GM23338 (cell line): ENCODE measurements around the gene DUSP6.

Experiments used
- CREB1 ChIP-seq: fragments of 250-450 bp; sonication (Bioruptor Pico); IDR thresholded peaks from 2 replicates; pipeline ENCODE4 v1.5.0; 2020; ENCODE audit warnings: low read depth, mild to moderate bottlenecking, moderate library complexity
- CTCF ChIP-seq, 2 experiments: fragments of 200-600 bp in 1 of 2; sonication (generic) in 1 of 2; conservative IDR thresholded peaks; 2 replicates each; pipeline versions ENCODE4 v1.5.1 to v1.6.1; 2016 to 2017; ENCODE audit warnings: antibody characterized with exemption in 2 of 2, low read depth in 2 of 2, mild to moderate bottlenecking in 2 of 2, moderate library complexity in 1 of 2
- ETS1 ChIP-seq: IDR thresholded peaks from 2 replicates; pipeline ENCODE4 v1.6.1; 2016; ENCODE audit warnings: antibody characterized with exemption
- EZH2 ChIP-seq: fragments of 200-600 bp; sonication (generic); IDR thresholded peaks from one replicate; pipeline ENCODE4 v1.8.0; 2017; ENCODE audit warnings: antibody characterized with exemption, mild to moderate bottlenecking, low read depth; ENCODE audit not compliant: unreplicated experiment
- EZH2phosphoT487 ChIP-seq: fragments of 200-600 bp; sonication (generic); IDR thresholded peaks from one replicate; pipeline ENCODE4 v1.8.1; 2018; ENCODE audit warnings: antibody characterized with exemption; ENCODE audit not compliant: unreplicated experiment
- POLR2AphosphoS5 ChIP-seq: IDR thresholded peaks from 2 replicates; pipeline ENCODE4 v1.6.1; 2016; ENCODE audit warnings: antibody characterized with exemption, low read depth
- REST ChIP-seq: IDR thresholded peaks from one replicate; pipeline ENCODE4 v1.6.1; 2018; ENCODE audit warnings: antibody characterized with exemption; ENCODE audit not compliant: unreplicated experiment
- STAT1 ChIP-seq: IDR thresholded peaks from one replicate; pipeline ENCODE4 v1.6.1; 2016; ENCODE audit warnings: antibody characterized with exemption; ENCODE audit not compliant: unreplicated experiment

GRCh38 chr12:89353823-89354611 is 1.7 kb upstream of the DUSP6 start:
- TF ChIP-seq CTCF (conservative IDR thresholded peaks at IDR 0.05; ENCODE audit: low read depth in 2 of 2): no peak
- TF ChIP-seq POLR2AphosphoS5: peak; percentile 59
- no peak for TF ChIP-seq REST
- TF ChIP-seq EZH2phosphoT487: no peak
- no peak for TF ChIP-seq EZH2
- TF ChIP-seq CREB1 (CRISPR knock-in tag): peak; percentile 10; the same call in 1 of the 2 replicates
- TF ChIP-seq ETS1: no peak; the same call in 1 of the 2 replicates
- TF ChIP-seq STAT1: no peak
